Brain microvascular endothelial cell (primary cell): Measurements from ENCODE around the gene DNAJB4.

Experiments used
- DNase-seq: peaks from one replicate; pipeline ENCODE4 v3.0.0-alpha.2; 2020
- H3K27ac ChIP-seq: fragments of 250-450 bp; sonication (Bioruptor Pico); 2 replicates; pipeline ENCODE4 v1.5.1; 2020; ENCODE audit warnings: mild to moderate bottlenecking, moderate library complexity
- H3K27me3 ChIP-seq: fragments of 250-450 bp; sonication (Bioruptor Pico); replicated peaks from 2 replicates; pipeline ENCODE4 v1.5.1; 2020; ENCODE audit warnings: mild to moderate bottlenecking
- H3K36me3 ChIP-seq: fragments of 250-450 bp; sonication (Bioruptor Pico); replicated peaks from 2 replicates; pipeline ENCODE4 v1.5.1; 2020; ENCODE audit warnings: mild to moderate bottlenecking
- H3K4me3 ChIP-seq: 2 replicates; pipeline ENCODE4 v1.5.1; 2011; ENCODE audit warnings: low read depth, mild to moderate bottlenecking, control low read depth, low read length, moderate library complexity
- CTCF ChIP-seq: IDR thresholded peaks from 2 replicates; pipeline ENCODE4 v1.5.1; 2011; ENCODE audit warnings: low read depth, mild to moderate bottlenecking, moderate library complexity, low read length, control low read depth, inconsistent platforms; ENCODE audit errors: missing control alignments
- in situ Hi-C: cut with HindIII; loops from 2 replicates; pipeline ENCODE4 v1.10.0; 2017; ENCODE audit warnings: low sequenced_read_pairs, low pct_ligation_motif_present

The DNAJB4 gene

GRCh38 chr1:77961392-77961791 is 43.3 kb upstream of the DNAJB4 start:
- no peak for DNase-seq
- TF ChIP-seq CTCF, result no peak
- Histone ChIP-seq H3K4me3 (no peak overlapping the region), H3K27me3 (no peaks in the 10 kb centered on the region), H3K36me3 (peaks cover 88% of the 10 kb centered on the region), H3K27ac (no peak overlapping the region)
- in situ Hi-C loops, result loop anchor here (25.0 kb wide), 1 partner anchor 151 kb away; no protein-coding TSS in a partner anchor

- in situ Hi-C loops, result loop anchor here (25.0 kb wide), 1 partner anchor 146 kb away; no protein-coding TSS in a partner anchor
- Histone ChIP-seq H3K27ac (no peak overlapping the region), H3K36me3 (peaks cover 72% of the 10 kb centered on the region), H3K4me3 (no peak overlapping the region), H3K27me3 (no peaks in the 10 kb centered on the region)
- TF ChIP-seq CTCF, result no peak
- no peak for DNase-seq
Observed at GRCh38 chr1:77966291-77966690, 38.4 kb upstream of the DNAJB4 start.

DNA sequence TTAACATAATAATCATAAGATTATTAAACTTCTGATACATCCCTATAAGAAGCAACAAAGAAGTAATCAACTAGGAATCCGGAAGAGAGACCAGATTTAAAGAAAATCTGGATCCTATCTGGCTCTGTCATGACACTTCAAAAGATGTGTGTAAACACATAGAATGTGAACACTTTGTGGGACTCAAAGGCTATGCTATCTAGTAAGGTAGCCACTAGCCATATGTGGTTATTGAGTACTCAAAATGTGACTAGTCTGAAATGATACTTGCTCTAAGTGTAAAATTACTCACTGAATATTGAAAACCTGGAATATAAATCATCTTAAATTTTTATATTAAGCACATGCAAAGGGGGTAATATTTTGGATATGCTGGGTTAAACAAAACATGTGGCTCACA is 34.5 kb upstream of the DNAJB4 start:
- H3K27ac ChIP-seq, result no peak overlapping the region
- no peak overlapping the region for H3K4me3 ChIP-seq
- H3K27me3 ChIP-seq, result no peaks in the 10 kb centered on the region
- peaks cover 37% of the 10 kb centered on the region for H3K36me3 ChIP-seq
- DNase-seq, result no peak
- in situ Hi-C loops, result loop anchor here (25.0 kb wide), 1 partner anchor 142 kb away; no protein-coding TSS in a partner anchor
- no peak for TF ChIP-seq CTCF

DNA sequence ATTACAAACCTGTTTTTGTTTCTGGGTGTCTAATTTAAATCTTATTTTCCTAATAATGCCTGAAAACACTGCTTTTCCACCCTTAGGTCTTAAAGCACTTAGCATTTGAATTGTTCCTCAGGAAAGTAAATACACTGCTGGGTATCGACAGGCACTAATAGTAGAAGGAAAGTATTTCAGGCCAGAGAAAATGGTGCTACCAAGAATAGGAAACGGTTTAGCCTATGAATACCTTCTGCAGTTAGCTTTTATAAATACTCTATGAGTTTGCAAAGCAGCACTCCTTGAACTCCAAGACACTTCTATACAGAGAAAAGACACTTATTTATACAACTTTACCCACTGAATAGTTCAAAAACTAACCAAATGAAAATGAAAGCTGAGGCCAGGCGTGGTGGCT is 32.7 kb upstream of the DNAJB4 start:
- in situ Hi-C loops, result loop anchor here (25.0 kb wide), 1 partner anchor 140 kb away; no protein-coding TSS in a partner anchor
- H3K36me3 ChIP-seq, result peaks cover 22% of the 10 kb centered on the region

DNA sequence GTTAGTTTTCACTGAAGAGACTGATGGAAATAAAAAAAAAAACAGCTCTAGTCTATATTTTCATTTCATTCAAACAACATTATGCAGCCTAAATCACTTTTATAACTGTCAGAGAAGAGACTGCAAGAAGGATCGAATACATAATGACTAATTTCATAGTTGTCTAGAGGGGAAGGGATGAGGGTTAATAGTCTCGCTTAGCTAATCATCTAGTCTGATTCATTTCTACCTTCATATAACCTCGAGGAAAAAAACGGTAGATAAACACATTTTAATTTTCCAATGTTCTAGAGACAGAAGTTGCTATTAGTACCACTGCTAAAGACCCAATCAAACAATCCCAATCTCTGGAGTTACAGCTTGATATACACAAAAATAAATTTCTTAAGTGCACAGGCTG is 29.4 kb upstream of the DNAJB4 start:
- no peak for TF ChIP-seq CTCF
- DNase-seq, result no peak
- in situ Hi-C loops, result no loop called here
- H3K36me3 ChIP-seq, result peaks cover 5% of the 10 kb centered on the region
- peak overlapping the region; percentile 28 for H3K27ac ChIP-seq
- H3K4me3 ChIP-seq, result peak overlapping the region; percentile 66
- H3K27me3 ChIP-seq, result no peaks in the 10 kb centered on the region

More for the DNA sequence above, 32.7 kb upstream of the DNAJB4 start:
- DNase-seq, result no peak
- TF ChIP-seq CTCF, result no peak
- no peak overlapping the region for H3K27ac ChIP-seq
- H3K4me3 ChIP-seq, result no peak overlapping the region
- H3K27me3 ChIP-seq, result no peaks in the 10 kb centered on the region

- H3K4me3 ChIP-seq, result peak overlapping the region; percentile 66
- H3K36me3 ChIP-seq, result peaks cover 5% of the 10 kb centered on the region
- peak overlapping the region; percentile 28 for H3K27ac ChIP-seq
- no peak for TF ChIP-seq CTCF
- in situ Hi-C loops, result no loop called here
- DNase-seq, result no peak
- H3K27me3 ChIP-seq, result no peaks in the 10 kb centered on the region
Observed at GRCh38 chr1:77975907-77976306, 28.8 kb upstream of the DNAJB4 start.
